GM18951 (cell line): ENCODE results near the gene RARA.
A peak's percentile ranks its signal among the peaks of the same experiment; 100 is the strongest.

Experiments
- POLR2A ChIP-seq: IDR thresholded peaks from 4 replicates; pipeline ENCODE4 v1.6.1; 2011; ENCODE audit warnings: mild to moderate bottlenecking; ENCODE audit not compliant: insufficient read length, insufficient read depth; ENCODE audit errors: extremely low read depth
- in situ Hi-C: fragments of 300-500 bp; cut with MboI; formaldehyde crosslinking; loops from one replicate; pipeline ENCODE4 v1.12.0; 2022; ENCODE audit warnings: low sequenced_read_pairs, mixed read lengths, inconsistent platforms; ENCODE audit not compliant: unreplicated experiment

The RARA gene

DNA sequence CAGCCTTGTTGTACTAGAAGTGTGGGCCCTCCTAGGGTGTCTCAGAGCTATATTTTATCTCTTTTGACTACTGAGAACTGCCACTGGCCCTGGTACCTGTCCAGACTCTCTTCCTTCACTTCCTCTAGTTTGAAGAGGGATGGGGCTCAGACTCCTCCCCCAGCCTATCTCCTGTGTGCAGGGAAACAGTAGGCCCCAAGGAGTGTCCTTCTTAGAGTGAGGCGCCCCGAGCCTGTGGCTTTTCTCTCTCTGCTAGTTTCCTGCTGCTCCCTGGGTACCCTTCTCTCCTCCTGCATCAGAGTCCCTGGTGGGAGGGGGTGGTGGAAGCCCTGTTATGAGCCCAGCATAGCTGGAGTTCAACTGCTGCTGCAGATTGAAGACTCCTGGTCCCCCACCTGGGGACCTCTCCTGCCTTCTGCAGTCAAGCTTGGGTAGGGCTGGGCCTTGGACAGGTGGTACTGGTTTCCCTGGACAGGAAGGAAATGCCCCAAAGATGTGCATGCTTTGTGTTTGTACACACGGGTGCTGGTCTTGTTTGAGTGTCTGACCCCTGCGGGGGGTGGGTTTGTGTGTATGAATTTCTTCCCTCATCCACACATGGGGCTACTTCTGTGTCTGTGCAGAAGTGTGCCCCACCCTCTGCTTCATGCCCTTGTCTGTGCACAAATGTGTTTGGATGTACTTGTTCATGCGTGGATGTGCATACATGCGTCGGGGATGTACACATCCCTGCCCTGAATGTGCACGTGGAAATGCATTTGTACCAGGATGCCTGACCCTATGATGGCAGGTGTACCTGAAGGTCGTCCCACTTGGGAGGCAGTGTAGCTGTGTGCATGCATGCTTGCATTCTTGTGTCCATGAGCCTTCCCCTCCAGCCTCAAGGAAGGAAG, 6.9 kb downstream of the RARA start:
- in situ Hi-C loops: no loop called here
- no peak for TF ChIP-seq POLR2A

DNA sequence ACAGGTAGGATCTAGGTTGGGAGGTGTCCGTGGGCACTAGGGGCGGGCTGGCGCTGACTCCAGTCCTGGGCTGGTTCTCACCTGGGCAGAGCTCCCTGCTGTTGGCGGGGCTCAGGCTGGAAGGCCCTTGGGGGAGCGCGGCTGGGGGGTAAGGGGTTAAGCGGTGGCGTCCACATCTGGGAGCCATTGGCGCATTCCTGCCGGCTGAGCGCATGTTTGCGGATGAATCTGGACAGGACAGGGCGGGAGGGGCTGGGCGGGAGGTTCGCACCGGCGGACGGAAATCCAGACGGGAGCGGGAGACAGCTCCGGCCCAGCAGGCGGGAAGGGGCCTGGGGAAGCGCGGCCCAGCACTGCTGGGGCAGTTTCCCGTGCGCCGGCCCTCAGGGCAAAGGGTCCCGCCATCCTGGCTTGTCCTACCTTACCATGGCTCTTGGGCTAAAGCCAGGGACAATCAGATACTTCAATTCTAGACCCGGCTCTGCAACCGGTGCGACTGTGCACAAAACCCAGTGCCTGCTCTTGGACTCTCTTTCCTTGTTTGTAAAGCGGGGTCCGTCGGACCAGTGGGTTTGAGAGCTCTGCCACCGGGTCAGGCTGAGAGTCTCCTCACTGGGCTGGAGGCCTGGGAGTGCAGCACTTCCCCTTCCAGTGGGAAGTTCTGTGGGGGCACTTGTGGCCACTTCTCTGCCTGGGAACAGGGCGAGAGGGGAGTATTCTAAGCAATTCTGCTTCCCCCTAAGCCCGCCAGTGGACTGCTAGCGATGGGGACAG, 7.8 kb downstream of the RARA start:
- TF ChIP-seq POLR2A: no peak
- in situ Hi-C loops: no loop called here

DNA sequence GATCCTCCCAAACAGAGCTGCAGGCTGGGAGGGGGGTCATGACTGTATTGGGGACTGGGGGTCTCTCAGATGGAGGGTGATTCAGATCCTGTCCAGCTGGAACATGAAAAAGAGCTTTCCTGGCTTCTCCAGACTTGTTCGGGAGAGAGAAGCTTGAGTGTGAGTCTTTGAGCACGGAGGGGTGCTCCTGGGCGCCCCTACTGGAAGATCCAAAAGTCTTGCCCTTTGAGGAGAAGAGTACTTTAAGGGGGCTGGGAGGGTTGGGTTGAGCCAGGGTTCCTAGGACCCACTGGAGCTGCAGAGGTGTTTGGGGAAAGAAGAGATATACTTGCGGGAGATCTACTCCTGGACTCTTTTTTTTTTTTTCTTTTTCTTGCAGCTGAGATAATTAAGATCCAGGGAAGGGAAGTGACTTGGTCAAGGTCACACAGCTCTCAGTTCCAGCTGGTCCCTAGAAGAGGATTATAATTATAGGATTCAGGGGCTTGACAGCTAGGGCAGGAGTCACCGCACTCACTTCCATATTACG, 8.4 kb downstream of the RARA start:
- in situ Hi-C loops: no loop called here
- TF ChIP-seq POLR2A: no peak

DNA sequence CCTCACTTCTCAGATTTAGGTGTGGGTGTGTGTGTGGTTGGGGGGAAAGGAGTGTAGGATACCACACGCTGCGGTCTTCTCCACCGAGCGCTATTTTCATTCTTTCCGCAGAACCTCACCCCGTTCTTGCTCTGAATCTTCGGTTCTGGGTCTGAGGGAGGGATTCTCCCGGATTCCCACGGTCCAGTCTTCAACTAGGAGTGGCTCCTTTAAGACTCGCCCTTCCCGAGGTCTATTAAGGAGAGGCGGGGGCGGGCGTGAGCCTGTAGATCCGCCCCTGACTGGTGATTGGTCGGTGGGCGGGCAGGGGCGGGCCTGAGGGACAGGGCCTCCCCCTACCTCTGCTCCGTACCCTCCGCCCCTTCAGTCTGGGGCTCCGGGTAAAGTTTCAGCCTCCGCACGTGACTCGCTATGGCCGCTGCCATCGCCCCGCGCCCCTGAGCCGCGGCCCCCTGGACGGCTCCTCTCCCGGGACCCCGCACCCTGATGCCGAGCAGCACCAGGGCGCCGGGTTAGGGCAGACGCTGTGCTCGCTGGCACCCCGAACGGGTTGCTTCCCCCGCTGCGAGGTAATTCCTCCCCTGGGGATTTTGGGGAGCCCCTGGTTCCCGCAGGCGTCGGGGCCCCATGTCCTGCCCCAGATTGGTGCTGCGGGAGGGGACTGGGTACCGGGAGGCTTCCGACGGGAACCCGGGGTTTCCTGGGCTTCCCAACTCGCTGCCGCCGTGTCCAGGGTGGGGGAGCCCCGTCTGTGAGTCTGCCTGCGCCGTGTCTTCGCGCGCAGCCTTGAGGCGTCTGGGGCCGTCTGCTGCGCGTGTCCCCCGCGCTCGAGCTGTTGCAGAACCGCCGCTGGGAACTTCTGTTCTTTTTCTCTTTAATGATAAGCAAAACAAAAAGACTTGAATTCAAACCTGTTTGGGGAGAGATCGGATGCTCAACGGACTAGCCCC, 9.2 kb downstream of the RARA start:
- peak; percentile 81 for TF ChIP-seq POLR2A
- in situ Hi-C loops: no loop called here

DNA sequence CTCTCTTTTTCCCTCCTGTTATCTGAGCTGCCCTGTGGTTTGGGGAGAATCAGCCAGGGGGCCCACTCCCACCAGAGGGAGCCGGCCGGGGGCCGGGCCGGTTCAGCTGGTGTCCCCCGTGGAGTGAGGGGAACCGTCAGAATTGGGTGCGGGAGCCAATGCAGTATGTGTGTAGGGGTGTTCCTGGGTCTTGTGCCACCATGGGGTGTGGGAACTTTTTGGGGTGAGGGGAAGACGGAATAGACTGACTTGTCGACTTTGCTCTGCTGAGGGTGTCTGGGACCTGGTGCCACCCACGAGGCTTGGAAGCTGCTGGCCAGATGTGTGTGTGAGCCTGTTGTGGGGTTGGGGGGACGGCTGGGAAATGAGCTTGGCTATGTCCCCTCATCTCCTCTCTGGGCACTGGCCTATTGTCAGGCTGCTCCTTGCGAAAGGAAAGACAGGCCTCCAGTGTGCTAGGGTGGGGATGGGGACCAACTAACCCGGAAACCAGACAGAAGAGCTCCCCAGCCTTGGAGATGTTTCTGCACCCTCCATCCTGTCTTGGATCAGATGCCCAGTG, 9.9 kb downstream of the RARA start:
- TF ChIP-seq POLR2A: no peak
- in situ Hi-C loops: no loop called here

DNA sequence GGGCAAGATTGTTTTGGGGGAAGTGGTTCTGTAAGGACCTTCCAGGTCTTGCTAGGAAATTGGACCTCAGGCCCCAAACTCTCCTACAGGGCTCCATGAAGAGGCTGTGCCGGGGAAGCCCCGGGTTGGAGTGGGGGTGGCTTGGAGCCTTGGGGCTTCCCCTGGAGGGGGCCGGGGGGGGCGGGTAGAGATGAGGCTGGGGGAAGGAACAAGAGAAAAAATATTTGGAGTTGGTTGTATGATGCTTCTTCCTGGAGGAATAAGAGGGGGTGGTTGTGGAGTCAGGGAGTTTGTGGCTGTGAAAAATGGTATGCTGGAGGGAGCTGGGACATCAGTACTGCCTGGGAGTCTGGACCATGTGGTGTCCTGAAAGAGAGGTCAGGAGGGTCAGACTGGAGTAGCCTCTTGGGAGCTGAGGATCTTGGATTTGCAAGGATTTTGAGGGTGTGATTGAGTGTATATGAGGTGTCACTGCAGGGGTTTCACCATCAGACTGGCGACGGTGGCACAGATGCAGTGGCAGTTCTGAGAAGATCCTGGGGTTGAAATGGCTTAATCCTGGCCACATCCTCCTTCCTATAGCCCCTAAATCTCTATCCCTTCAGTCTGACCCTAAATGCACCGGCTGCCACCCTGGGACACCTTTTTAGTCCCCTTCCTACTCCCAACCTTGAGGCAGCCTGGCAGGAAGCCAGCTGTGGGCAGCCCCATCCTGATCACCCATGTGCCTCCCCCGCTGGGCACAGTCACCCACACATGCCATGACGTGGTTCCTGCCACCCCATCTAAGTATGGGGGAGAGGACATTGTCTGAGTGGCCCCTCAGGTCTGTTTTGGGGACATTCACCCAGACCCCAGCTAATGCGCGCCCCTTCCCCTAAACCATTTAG, 10.9 kb downstream of the RARA start:
- in situ Hi-C loops: no loop called here

DNA sequence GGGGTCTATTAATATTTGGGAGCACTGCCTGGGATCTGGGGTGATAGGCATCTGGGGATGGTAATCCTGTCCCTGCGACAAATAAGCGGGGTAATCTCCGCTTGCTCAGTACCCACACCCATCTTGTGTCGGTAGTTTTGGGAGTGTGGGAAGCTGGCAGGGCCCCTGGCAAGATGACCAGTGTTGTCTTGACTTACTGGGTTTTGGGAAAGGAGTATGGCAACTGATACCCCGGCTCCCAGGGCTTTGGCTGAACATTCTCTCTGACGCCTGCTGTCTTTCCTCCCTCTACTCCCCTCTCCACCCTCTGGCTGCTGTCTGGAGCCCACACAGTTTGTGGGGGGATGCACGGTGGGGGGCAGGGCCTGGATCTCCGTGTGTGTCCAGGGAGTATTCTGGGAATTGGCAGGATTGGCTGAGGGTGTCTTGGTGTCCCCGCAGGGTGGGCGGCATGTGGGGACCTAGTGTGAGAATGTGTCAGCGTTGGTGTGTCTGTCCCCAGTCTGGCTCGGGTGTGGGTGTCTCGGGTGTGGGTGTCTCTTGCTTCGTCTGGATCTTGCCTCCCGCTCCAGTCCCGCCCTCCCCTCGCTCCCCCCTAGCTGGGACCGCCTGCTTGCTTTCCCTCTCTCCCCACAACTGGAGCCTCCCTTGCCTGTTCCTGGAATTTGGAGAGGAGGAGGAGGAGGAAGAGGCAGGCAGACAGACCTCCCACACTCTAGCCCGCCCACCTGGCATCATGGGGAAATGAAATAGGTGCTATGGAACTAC, 12.0 kb downstream of the RARA start:
- no peak for TF ChIP-seq POLR2A
- in situ Hi-C loops: no loop called here

More for the DNA sequence above, 10.9 kb downstream of the RARA start:
- no peak for TF ChIP-seq POLR2A

DNA sequence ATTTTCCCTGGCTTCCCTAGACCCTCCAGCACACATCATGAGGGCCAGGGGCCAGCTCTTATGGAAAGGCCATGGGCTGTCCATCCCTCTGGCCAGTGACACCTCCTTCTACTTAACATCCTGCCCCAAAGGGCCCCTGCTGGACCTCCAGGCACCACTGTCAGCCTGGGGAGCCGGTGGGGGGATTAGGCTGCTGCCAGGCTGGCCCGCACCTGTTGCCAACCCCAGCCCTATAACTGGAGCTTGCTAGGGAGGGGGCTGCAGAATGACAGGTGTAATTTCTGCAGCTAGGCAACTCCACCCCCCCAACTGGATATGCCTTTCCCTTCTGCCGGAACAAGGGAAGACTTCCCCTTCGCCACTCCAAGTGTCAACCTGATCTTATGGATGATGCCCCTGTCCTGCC, 12.5 kb downstream of the RARA start:
- TF ChIP-seq POLR2A: no peak

DNA sequence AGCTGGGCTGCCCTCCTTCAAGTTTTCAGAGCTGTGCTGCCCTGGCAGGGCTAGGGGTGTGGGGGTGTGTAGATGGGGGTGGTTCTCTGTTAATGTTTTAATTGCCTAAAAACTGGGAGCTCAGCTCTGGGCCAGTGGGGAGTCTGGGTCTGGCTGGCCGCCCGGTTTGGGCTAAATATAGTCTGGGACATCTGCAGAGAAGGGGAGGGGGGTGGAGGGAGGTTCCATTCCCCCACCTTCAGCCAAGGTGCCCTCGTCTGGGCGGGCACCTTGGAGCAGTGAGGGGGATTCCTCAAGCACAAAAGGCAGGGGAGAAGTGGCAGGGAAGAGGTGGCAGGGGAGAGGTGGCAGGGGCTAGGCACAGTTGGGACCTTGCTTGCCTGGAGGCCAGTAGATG, 13.0 kb downstream of the RARA start:
- in situ Hi-C loops: no loop called here

More for the DNA sequence above, 12.5 kb downstream of the RARA start:
- in situ Hi-C loops: no loop called here

DNA sequence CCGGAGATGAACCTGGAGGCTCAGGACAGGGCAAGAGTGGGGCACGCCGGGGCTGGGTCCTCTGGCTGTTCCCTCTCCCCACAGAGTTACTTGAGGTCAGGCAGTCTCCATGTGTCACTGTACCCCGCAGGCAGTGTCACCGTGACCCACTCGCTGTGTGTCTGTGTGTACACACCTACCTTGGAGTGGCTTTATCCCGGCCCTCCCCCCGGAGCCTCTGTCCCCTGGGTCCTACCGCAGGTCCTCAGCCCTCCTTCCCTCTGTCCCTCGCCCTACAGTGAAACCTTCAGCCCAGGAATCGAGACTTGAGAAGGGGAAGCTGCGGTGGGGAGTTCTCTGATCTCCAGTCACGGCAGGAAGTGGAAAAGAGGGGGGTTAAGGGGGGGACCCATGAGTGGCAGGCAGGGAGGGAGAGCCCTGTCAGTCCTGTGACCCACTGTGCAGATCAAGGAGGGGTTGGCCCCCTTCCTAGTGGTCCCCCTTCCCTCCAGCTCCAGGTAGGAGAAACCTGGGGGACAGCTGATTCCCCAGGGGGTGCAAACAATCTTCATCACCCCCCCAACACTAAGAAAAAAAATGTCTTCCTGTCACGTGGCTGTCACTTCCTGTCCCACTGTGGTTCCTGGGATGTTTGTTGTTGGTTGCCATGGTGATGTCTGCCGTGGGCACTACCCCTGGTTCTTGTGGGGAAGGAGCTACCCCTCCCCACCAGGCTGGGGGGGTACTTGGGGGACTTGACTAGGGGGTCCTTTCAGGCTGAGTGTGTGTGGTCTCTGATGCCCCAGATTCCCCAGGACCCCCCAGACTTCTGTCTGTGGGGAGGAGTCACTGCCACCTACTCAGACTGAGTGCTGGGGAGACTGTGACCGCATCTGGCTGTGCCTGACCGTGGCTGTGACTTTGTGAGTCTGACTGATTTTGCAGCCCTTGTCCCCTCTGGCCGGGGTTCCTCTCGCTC, 13.7 kb downstream of the RARA start:
- in situ Hi-C loops: no loop called here
- TF ChIP-seq POLR2A: peak; percentile 54

More for the DNA sequence above, 13.0 kb downstream of the RARA start:
- no peak for TF ChIP-seq POLR2A
